IPS-NIHi7 (cell line): ENCODE measurements around the gene NTN1.

ENCODE experiments used
- DNase-seq: peaks from one replicate; pipeline ENCODE4 v3.0.0; 2012; ENCODE audit warnings: mixed read lengths; ENCODE audit errors: extremely low spot score

The NTN1 gene

DNA sequence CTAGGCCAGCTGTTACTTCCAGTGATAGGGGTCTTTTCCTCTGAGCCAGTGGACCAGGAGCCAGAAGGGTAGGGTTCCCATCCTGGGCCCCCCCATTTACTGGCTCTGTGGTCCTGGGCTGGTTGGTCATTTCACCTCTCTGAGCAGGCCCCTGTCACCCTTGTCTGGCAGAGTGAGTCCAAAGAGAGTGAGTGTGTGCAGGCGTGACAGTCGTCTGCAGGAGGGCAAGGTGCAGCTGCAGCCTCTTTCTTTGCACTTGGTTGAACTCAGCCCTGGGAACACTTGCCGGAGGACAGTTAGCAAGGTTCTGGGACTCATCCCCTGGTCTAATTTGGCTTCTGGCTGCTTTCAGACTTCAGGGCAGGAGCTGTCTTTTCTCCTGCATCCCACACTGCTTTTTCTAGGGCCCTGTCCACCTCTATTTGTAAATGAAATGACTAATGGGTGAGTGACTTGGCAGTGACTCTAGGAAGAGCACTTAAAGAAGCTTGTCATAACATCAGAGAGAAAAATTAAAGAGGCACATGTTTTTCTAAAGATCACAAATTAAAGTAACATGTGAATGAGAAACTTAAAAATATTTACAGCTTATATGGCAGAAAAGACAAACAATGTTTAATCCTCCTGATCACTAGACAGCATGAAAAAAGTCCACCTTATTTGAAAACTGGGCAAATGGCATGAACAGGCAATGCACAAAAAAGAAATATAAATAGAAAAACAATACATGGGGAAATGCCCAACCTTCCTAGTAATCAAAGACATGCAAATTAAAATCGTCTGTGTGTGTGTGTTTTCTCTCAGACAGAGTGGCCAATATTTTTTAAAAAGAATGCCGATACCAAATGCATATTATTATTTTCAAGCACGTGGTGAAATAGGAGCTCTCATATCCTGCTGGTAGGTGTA, 137.5 kb downstream of the NTN1 start:
- DNase-seq = no peak

GRCh38 chr17:9162275-9162985, 141.1 kb downstream of the NTN1 start:
- DNase-seq = peak; percentile 82

DNA sequence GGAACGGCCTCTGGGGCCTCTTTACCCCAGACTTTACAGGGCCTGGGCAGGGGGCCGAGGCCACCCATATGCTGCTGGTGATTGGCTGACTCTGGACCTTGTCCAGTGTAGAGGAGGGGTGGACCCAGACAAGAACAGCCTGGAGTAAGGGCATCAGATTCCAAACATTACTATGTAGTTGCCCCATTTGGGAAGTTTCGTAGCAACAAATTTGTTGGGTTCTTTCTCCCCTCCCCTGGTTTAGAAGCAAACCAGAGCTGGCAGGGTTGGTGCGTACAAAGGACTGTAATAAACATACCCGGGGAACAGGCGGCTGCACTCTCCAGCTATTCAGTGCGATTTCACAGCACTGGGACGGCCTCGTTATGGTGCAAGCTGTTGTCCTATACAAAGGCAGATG, 145.5 kb downstream of the NTN1 start:
- DNase-seq = no peak

GRCh38 chr17:9167379-9167778, 146.1 kb downstream of the NTN1 start:
- DNase-seq = no peak

DNA sequence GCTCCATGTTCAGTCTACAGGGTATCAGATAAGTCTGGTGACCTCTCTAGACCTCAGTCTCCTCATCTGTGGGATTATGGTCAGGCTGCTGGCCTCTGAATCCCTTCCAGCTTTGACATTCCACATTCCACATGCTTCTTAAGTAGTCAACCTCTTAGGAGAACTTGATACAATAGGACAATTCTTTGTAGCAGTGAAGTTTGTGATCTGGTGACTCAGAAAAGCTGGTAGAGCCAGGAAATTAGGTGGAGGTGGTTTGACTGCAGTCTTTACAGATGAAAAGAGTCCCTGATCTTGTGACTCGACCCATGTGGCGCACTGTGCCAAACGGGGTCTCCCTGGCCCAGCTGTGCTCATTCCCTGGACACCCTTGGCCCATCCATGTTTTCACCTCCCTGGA, 147.8 kb downstream of the NTN1 start:
- no peak for DNase-seq

- DNase-seq = no peak
Observed at GRCh38 chr17:9170336-9170735, 149.0 kb downstream of the NTN1 start.

GRCh38 chr17:9170853-9171252, 149.5 kb downstream of the NTN1 start:
- DNase-seq = no peak

- no peak for DNase-seq
Observed at GRCh38 chr17:9173386-9173983, 152.2 kb downstream of the NTN1 start.

- no peak for DNase-seq
Observed at GRCh38 chr17:9174312-9174711, 153.0 kb downstream of the NTN1 start.

- DNase-seq = no peak
Observed at GRCh38 chr17:9174779-9175574, 153.7 kb downstream of the NTN1 start.

GRCh38 chr17:9175700-9176467, 154.6 kb downstream of the NTN1 start:
- no peak for DNase-seq

GRCh38 chr17:9177212-9177611, 155.9 kb downstream of the NTN1 start:
- DNase-seq = no peak

- no peak for DNase-seq
Observed at GRCh38 chr17:9178319-9178718, 157.0 kb downstream of the NTN1 start.

GRCh38 chr17:9179602-9180001, 158.3 kb downstream of the NTN1 start:
- peak; percentile 41 for DNase-seq

GRCh38 chr17:9181640-9182039, 160.3 kb downstream of the NTN1 start:
- no peak for DNase-seq

- no peak for DNase-seq
Observed at GRCh38 chr17:9183306-9183705, 162.0 kb downstream of the NTN1 start.

DNA sequence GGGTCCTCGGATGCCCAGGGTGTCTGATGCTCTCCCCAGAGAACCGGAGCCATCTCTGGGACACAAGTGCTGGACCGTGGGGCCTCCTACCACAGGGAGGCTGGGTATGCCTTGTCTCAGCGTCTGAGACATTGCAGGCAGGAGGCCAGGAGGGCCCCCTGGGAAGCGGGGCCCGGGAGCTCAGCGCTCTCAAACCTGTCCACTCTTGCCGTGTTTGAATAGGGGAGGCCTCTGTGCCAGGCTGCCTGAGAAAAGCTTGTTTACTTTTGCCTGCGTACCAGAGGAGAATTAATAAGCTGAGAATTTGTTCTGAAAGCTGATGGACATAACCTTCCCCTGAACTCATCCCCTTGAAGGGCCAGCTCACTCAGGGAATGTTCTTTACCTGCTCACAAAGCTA, 163.8 kb downstream of the NTN1 start:
- DNase-seq = no peak

- no peak for DNase-seq
Observed at GRCh38 chr17:9185688-9186284, 164.5 kb downstream of the NTN1 start.

GRCh38 chr17:9187828-9188227, 166.5 kb downstream of the NTN1 start:
- DNase-seq = no peak

DNA sequence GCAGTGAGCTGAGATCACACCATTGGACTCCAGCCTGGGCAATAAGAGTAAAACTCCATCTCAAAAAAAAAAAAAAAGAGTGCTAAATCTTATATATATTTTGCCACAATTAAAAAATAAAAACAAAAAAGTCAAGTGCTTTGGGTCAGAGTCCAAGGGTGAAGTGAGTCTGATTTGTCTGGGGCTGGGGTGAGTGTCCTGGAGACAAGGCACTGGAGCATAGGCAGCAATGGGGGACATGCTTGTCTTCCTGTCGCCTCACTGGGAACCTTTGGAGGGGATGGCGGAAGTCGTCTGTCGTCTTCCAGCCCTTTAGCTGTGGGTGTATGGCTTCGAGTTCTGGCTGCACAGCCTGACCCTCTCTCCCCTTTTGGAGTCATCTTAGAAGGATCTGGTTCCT, 167.1 kb downstream of the NTN1 start:
- no peak for DNase-seq

GRCh38 chr17:9189870-9190269, 168.6 kb downstream of the NTN1 start:
- DNase-seq = no peak
